Measurements from ENCODE around the gene MYCBP2. TPM values are rescaled to one million over a fixed set of nuclear protein-coding genes. Genes with fewer than 3 reads are reported as not detected.

Gene MYCBP2
- total RNA-seq, 1 experiment from 2014 or later: 51.8 TPM

GRCh38 chr13:77373502-77373901, 46.6 kb upstream of the MYCBP2 start:
- Mint-ChIP-seq H3K4me3 (ENCODE audit: unreplicated experiment) (no peak overlapping the region), H3K27me3 (ENCODE audit: insufficient read depth, unreplicated experiment) (peaks cover 72% of the 10 kb centered on the region), H3K27ac (ENCODE audit: low read depth, unreplicated experiment) (no peak overlapping the region), H3K9me3 (ENCODE audit: unreplicated experiment) (no peaks in the 10 kb centered on the region), H3K36me3 (ENCODE audit: insufficient read depth, unreplicated experiment) (no peaks in the 10 kb centered on the region), H3K4me1 (ENCODE audit: insufficient read depth, unreplicated experiment) (no peaks in the 10 kb centered on the region)
- POLR2A ChIA-PET: no interaction called here
- CTCF ChIA-PET: no interaction called here
- no peak for TF ChIP-seq CTCF (IDR thresholded peaks at IDR 0.05; ENCODE audit: unreplicated experiment)
- intact Hi-C loops (cut with micrococcal nuclease): no loop called here
- BruUV-seq (replicated peaks): no TSS peak
- no peak for DNase-seq (ENCODE audit: unreplicated experiment)

GRCh38 chr13:77372275-77372674, 45.4 kb upstream of the MYCBP2 start:
- no peaks in the 10 kb centered on the region for H3K4me1 Mint-ChIP-seq (ENCODE audit: insufficient read depth, unreplicated experiment)
- H3K36me3 Mint-ChIP-seq (ENCODE audit: insufficient read depth, unreplicated experiment): no peaks in the 10 kb centered on the region
- TF ChIP-seq CTCF (IDR thresholded peaks at IDR 0.05; ENCODE audit: unreplicated experiment): no peak
- DNase-seq (ENCODE audit: unreplicated experiment): no peak
- H3K27ac Mint-ChIP-seq (ENCODE audit: low read depth, unreplicated experiment): no peak overlapping the region
- ChIA-PET CTCF (interaction anchor here (0.7 kb wide), 1 partner anchor 10 kb away, joined by 3 read pairs; no protein-coding TSS in a partner anchor), POLR2A (no interaction called here)
- no peak overlapping the region for H3K4me3 Mint-ChIP-seq (ENCODE audit: unreplicated experiment)
- H3K27me3 Mint-ChIP-seq (ENCODE audit: insufficient read depth, unreplicated experiment): peaks cover 73% of the 10 kb centered on the region
- BruUV-seq (replicated peaks): no TSS peak
- H3K9me3 Mint-ChIP-seq (ENCODE audit: unreplicated experiment): no peaks in the 10 kb centered on the region
- intact Hi-C loops (cut with micrococcal nuclease): no loop called here

- Mint-ChIP-seq H3K9me3 (ENCODE audit: unreplicated experiment) (no peaks in the 10 kb centered on the region), H3K4me3 (ENCODE audit: unreplicated experiment) (no peak overlapping the region), H3K27me3 (ENCODE audit: insufficient read depth, unreplicated experiment) (peaks cover 84% of the 10 kb centered on the region), H3K36me3 (ENCODE audit: insufficient read depth, unreplicated experiment) (no peaks in the 10 kb centered on the region), H3K4me1 (ENCODE audit: insufficient read depth, unreplicated experiment) (no peaks in the 10 kb centered on the region), H3K27ac (ENCODE audit: low read depth, unreplicated experiment) (no peak overlapping the region)
- POLR2A ChIA-PET: no interaction called here
- no TSS peak for BruUV-seq (replicated peaks)
- no peak for TF ChIP-seq CTCF (IDR thresholded peaks at IDR 0.05; ENCODE audit: unreplicated experiment)
- DNase-seq (ENCODE audit: unreplicated experiment): no peak
- CTCF ChIA-PET: no interaction called here
- intact Hi-C loops (cut with micrococcal nuclease): no loop called here
Measured at GRCh38 chr13:77370888-77371287, 44.0 kb upstream of the MYCBP2 start.

- Mint-ChIP-seq H3K4me3 (ENCODE audit: unreplicated experiment) (no peak overlapping the region), H3K4me1 (ENCODE audit: insufficient read depth, unreplicated experiment) (no peaks in the 10 kb centered on the region), H3K27me3 (ENCODE audit: insufficient read depth, unreplicated experiment) (peaks cover 65% of the 10 kb centered on the region), H3K36me3 (ENCODE audit: insufficient read depth, unreplicated experiment) (no peaks in the 10 kb centered on the region), H3K9me3 (ENCODE audit: unreplicated experiment) (no peaks in the 10 kb centered on the region), H3K27ac (ENCODE audit: low read depth, unreplicated experiment) (no peak overlapping the region)
- BruUV-seq (replicated peaks): no TSS peak
- no peak for TF ChIP-seq CTCF (IDR thresholded peaks at IDR 0.05; ENCODE audit: unreplicated experiment)
- intact Hi-C loops (cut with micrococcal nuclease): no loop called here
- ChIA-PET POLR2A (no interaction called here), CTCF (interaction anchor here (0.9 kb wide), 1 partner anchor 10 kb away, joined by 3 read pairs; no protein-coding TSS in a partner anchor)
- DNase-seq (ENCODE audit: unreplicated experiment): no peak
Measured at GRCh38 chr13:77362166-77362565, 35.3 kb upstream of the MYCBP2 start.

Measured in MCF 10A (cell line).